D721Med (cell line): ENCODE measurements around the gene TMEM161A.

Experiments used
- DNase-seq: peaks from one replicate; pipeline ENCODE4 v3.0.0; 2011; ENCODE audit warnings: low spot score; ENCODE audit not compliant: insufficient read length
- FAIRE-seq: peaks from 2 replicates; lab custom pipeline; 2011; peaks lifted over from hg19 to GRCh38; lab: Jason Lieb, UNC
- CTCF ChIP-seq: IDR thresholded peaks from 2 replicates; pipeline ENCODE4 v1.5.1; 2012; ENCODE audit warnings: mild to moderate bottlenecking, control low read depth; ENCODE audit not compliant: insufficient read depth; ENCODE audit errors: missing control alignments

Gene TMEM161A

GRCh38 chr19:19119325-19120237, 18.7 kb downstream of the TMEM161A start:
- TF ChIP-seq CTCF: no peak

GRCh38 chr19:19115954-19116353, 22.3 kb downstream of the TMEM161A start:
- TF ChIP-seq CTCF: peak; percentile 40
- FAIRE-seq (no peak), DNase-seq (peak; percentile 58)

More at GRCh38 chr19:19119325-19120237, 18.7 kb downstream of the TMEM161A start:
- DNase-seq (no peak), FAIRE-seq (no peak)

GRCh38 chr19:19113040-19113626, 25.1 kb downstream of the TMEM161A start:
- peak; percentile 30 for TF ChIP-seq CTCF
- DNase-seq: no peak
- no peak for FAIRE-seq

- TF ChIP-seq CTCF: no peak
- no peak for DNase-seq
These were observed 26.2 kb downstream of the TMEM161A start for GRCh38 chr19:19111967-19112580.

GRCh38 chr19:19111136-19111835, 27.0 kb downstream of the TMEM161A start:
- TF ChIP-seq CTCF: no peak
- DNase-seq (no peak), FAIRE-seq (no peak)

More at GRCh38 chr19:19111967-19112580, 26.2 kb downstream of the TMEM161A start:
- no peak for FAIRE-seq

- FAIRE-seq (no peak), DNase-seq (no peak)
- TF ChIP-seq CTCF: no peak
These were observed 27.7 kb downstream of the TMEM161A start for GRCh38 chr19:19110410-19111135.
